Smooth muscle cell (in vitro differentiated cells): ENCODE results near the gene ZNF646. TPM values are rescaled to one million over a fixed set of nuclear protein-coding genes. Genes with fewer than 3 reads are reported as not detected.

ENCODE experiments used
- DNase-seq: peaks from one replicate; lab custom pipeline; 2025; ENCODE audit not compliant: unreplicated experiment; lab: John Stamatoyannopoulos, UW
- H2AFZ ChIP-seq: fragments of 200-600 bp; sonication (generic); 2 replicates; pipeline ENCODE4 v1.6.0; 2016; ENCODE audit warnings: antibody characterized with exemption, low read depth, mild to moderate bottlenecking
- H3F3A ChIP-seq: fragments of 200-600 bp; sonication (generic); 2 replicates; pipeline ENCODE4 v1.6.0; 2017; ENCODE audit warnings: antibody characterized with exemption, low read depth
- H3K27ac ChIP-seq: fragments of 200-600 bp; sonication (generic); 2 replicates; pipeline ENCODE4 v1.5.1; 2016; ENCODE audit warnings: low read depth, mild to moderate bottlenecking
- H3K27me3 ChIP-seq: fragments of 200-600 bp; sonication (generic); 2 replicates; pipeline ENCODE4 v1.6.1; 2016; ENCODE audit warnings: low read depth, mild to moderate bottlenecking
- H3K36me3 ChIP-seq: fragments of 200-600 bp; sonication (generic); 2 replicates; pipeline ENCODE4 v1.5.1; 2016; ENCODE audit warnings: low read depth
- H3K4me1 ChIP-seq: fragments of 200-600 bp; sonication (generic); 2 replicates; pipeline ENCODE4 v1.5.1; 2016; ENCODE audit warnings: low read depth
- H3K4me2 ChIP-seq: fragments of 200-600 bp; sonication (generic); 2 replicates; pipeline ENCODE4 v1.6.0; 2016; ENCODE audit warnings: mild to moderate bottlenecking
- H3K4me3 ChIP-seq: fragments of 200-600 bp; sonication (generic); 2 replicates; pipeline ENCODE4 v1.5.1; 2016; ENCODE audit warnings: mild to moderate bottlenecking
- H3K79me2 ChIP-seq: fragments of 200-600 bp; sonication (generic); 2 replicates; pipeline ENCODE4 v1.6.0; 2016; ENCODE audit warnings: low read depth, mild to moderate bottlenecking
- H3K9ac ChIP-seq: fragments of 200-600 bp; sonication (generic); 2 replicates; pipeline ENCODE4 v1.6.0; 2016; ENCODE audit warnings: low read depth
- H3K9me3 ChIP-seq: fragments of 200-600 bp; sonication (generic); replicated peaks from 2 replicates; pipeline ENCODE4 v1.5.1; 2016; ENCODE audit warnings: low read depth
- H4K20me1 ChIP-seq: fragments of 200-600 bp; sonication (generic); 2 replicates; pipeline ENCODE4 v1.6.0; 2016; ENCODE audit warnings: low read depth
- WGBS: methylation state at CpG from one replicate; pipeline ENCODE4 v1.1.7; 2016; ENCODE audit warnings: low lambda C conversion rate; 5-methylcytosine and 5-hydroxymethylcytosine counted together
- polyA plus RNA-seq: library from polyadenylated mRNA; unstranded; fragments of >200 nt; fragmentation: Nextera tagmentation; extraction: Ambion mirVana; gene quantifications from 2 replicates; pipeline ENCODE4 v1.2.1, GENCODE V29; 2016
- total RNA-seq: library from RNA; depleted of rRNA; stranded (reverse); fragments of >200 nt; gene quantifications from 2 replicates; pipeline ENCODE4 v1.2.3, GENCODE V29; 2014
- TF ChIP-seq, protein P1 (sequence below): fragments of 200-600 bp; sonication (generic); IDR thresholded peaks from 2 replicates; pipeline ENCODE4 v1.5.1; 2017; ENCODE audit warnings: borderline replicate concordance, mild to moderate bottlenecking, antibody characterized with exemption; ENCODE audit not compliant: insufficient read depth, poor library complexity, severe bottlenecking

ZNF646 gene
- total and polyA plus RNA-seq, 2 experiments from 2014 or later: 5.7 to 7.3 TPM

DNA sequence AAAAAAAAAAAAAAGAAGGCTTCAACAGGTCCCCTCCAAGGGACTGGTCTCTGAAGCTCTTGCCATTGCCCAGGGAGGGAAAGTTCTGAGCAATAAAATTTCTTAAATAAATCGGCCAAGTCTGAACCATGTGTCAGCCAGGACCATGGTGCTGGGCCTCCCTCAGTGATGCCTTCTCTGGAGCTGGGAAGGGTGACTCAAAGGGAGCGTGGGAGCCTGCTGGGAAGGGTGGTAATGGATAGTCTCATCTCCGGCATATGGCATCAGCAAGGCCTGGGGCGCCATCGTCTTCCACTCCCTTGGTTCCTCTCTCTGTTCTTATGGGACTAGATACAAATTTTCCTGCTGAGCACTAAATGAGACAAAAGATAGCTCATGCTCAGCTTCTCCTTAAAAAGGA, 18.1 kb downstream of the ZNF646 start:
- Histone ChIP-seq H3F3A (no peaks in the 10 kb centered on the region), H3K27me3 (no peaks in the 10 kb centered on the region), H3K9ac (no peak overlapping the region), H3K27ac (peak overlapping the region; percentile 23), H3K79me2 (peaks cover 35% of the 10 kb centered on the region), H3K4me2 (peak overlapping the region; percentile 98), H3K4me1 (no peaks in the 10 kb centered on the region), H3K36me3 (no peaks in the 10 kb centered on the region), H2AFZ (no peak overlapping the region), H4K20me1 (peaks cover 50% of the 10 kb centered on the region), H3K4me3 (no peak overlapping the region), H3K9me3 (no peaks in the 10 kb centered on the region)
- no peak for DNase-seq
- 80% methylated on average over 5 of the region's 5 CpGs for WGBS
- TF ChIP-seq, protein P1, sequence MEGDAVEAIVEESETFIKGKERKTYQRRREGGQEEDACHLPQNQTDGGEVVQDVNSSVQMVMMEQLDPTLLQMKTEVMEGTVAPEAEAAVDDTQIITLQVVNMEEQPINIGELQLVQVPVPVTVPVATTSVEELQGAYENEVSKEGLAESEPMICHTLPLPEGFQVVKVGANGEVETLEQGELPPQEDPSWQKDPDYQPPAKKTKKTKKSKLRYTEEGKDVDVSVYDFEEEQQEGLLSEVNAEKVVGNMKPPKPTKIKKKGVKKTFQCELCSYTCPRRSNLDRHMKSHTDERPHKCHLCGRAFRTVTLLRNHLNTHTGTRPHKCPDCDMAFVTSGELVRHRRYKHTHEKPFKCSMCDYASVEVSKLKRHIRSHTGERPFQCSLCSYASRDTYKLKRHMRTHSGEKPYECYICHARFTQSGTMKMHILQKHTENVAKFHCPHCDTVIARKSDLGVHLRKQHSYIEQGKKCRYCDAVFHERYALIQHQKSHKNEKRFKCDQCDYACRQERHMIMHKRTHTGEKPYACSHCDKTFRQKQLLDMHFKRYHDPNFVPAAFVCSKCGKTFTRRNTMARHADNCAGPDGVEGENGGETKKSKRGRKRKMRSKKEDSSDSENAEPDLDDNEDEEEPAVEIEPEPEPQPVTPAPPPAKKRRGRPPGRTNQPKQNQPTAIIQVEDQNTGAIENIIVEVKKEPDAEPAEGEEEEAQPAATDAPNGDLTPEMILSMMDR: no peak

DNA sequence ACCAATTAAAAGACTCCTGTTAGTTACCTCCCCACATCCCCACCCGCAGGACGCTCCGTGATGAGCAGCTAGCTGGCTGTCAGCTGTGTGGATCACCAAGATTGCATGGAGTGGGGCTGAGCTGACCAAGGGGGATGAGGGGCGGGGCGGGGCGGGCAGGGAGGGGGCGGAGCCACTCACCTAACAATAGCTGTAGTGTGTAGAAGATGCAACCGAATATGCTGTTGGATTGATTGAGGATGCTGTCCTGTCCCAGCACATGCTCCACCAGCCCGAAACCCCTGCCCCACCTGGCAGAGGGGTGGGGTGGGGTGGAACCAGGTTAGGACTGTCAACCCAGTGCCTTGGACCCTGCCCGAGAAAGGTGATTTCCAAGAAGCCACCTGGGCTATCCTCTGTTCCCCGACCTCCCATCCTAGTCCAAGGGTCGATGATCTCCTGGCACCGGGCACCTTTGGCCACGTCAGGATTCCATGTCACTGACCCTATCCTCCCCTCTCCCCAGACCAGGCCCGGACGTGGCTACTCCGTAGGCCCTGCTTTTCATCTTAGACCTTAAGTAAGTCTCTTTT, 19.0 kb downstream of the ZNF646 start:
- H3K36me3 ChIP-seq: no peaks in the 10 kb centered on the region
- DNase-seq: no peak

DNA sequence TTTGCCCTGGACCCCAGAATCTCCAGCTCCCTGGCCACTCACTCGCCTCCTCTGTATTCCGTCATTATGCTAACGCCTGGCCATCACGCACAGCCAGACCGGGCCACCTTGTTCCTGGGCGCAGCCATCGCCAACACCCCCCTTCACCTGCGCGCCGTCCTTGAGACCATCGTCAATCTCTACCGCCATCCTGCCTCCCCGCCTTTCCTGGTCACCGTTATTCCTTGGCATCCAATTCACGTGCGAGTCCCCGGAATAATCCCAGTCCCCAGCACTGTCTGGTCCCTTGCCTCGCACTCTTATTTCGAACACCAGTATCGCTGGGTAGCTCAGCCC, 19.8 kb downstream of the ZNF646 start:
- TF ChIP-seq, protein P1: no peak
- Histone ChIP-seq H3K9ac (peak overlapping the region; percentile 78), H3K9me3 (no peaks in the 10 kb centered on the region), H3K79me2 (peaks cover 35% of the 10 kb centered on the region), H3K4me2 (peak overlapping the region; percentile 98), H3K27me3 (no peaks in the 10 kb centered on the region), H3K4me3 (peak overlapping the region; percentile 87), H3K4me1 (no peaks in the 10 kb centered on the region), H4K20me1 (peaks cover 39% of the 10 kb centered on the region), H2AFZ (peak overlapping the region; percentile 45), H3K36me3 (no peaks in the 10 kb centered on the region), H3K27ac (peak overlapping the region; percentile 62), H3F3A (no peaks in the 10 kb centered on the region)
- DNase-seq: no peak
- under 1% methylated on average over 20 of the region's 20 CpGs for WGBS

More for the DNA sequence above, 19.0 kb downstream of the ZNF646 start:
- H3K27me3 ChIP-seq: no peaks in the 10 kb centered on the region
- no peaks in the 10 kb centered on the region for H3F3A ChIP-seq
- H3K27ac ChIP-seq: no peak overlapping the region
- no peaks in the 10 kb centered on the region for H3K4me1 ChIP-seq
- peaks cover 35% of the 10 kb centered on the region for H3K79me2 ChIP-seq
- WGBS: 34% methylated on average over 17 of the region's 17 CpGs
- no peak overlapping the region for H3K9ac ChIP-seq
- TF ChIP-seq, protein P1: no peak
- peaks cover 47% of the 10 kb centered on the region for H4K20me1 ChIP-seq
- peak overlapping the region; percentile 87 for H3K4me3 ChIP-seq
- no peaks in the 10 kb centered on the region for H3K9me3 ChIP-seq
- H3K4me2 ChIP-seq: peak overlapping the region; percentile 98
- no peak overlapping the region for H2AFZ ChIP-seq
